HepG2 (cell line): ENCODE results near the gene MLLT10. TPM values are rescaled to one million over a fixed set of nuclear protein-coding genes. Genes with fewer than 3 reads are reported as not detected.

Source experiments
- ATF7 ChIP-seq, 2 experiments: fragments of 450-650 bp in 1 of 2; sonication (generic) in 1 of 2; formaldehyde crosslinking in 1 of 2; IDR thresholded peaks; 2 replicates each; pipeline versions ENCODE4 v1.4.0 to v1.6.1; 2016 to 2020; ENCODE audit warnings: antibody characterized with exemption in 1 of 2, mild to moderate bottlenecking in 1 of 2, missing genetic modification reagents in 1 of 2
- GPN1 ChIP-seq: sonication (generic); formaldehyde crosslinking; IDR thresholded peaks from 2 replicates; pipeline ENCODE4 v1.5.1; 2020; ENCODE audit warnings: missing genetic modification reagents, borderline replicate concordance
- HOXA3 ChIP-seq: sonication (generic); formaldehyde crosslinking; IDR thresholded peaks from 2 replicates; pipeline ENCODE4 v1.5.0; 2020; ENCODE audit warnings: missing genetic modification reagents
- MAZ ChIP-seq, 2 experiments: sonication (generic) in 1 of 2; formaldehyde crosslinking in 1 of 2; IDR thresholded peaks; 2 replicates each; pipeline versions ENCODE4 v1.5.0 to v1.6.1; 2012 to 2020; ENCODE audit warnings: low read depth in 2 of 2, mild to moderate bottlenecking in 2 of 2, borderline replicate concordance in 1 of 2, improper control_type of control experiment in 1 of 2, low read length in 1 of 2, missing genetic modification reagents in 1 of 2, moderate library complexity in 1 of 2
- MED1 ChIP-seq: sonication (generic); formaldehyde crosslinking; IDR thresholded peaks from 2 replicates; pipeline ENCODE4 v1.4.0; 2020; ENCODE audit warnings: missing genetic modification reagents
- MYC ChIP-seq: sonication (generic); formaldehyde crosslinking; IDR thresholded peaks from 2 replicates; pipeline ENCODE4 v1.9.0; 2021; ENCODE audit warnings: missing genetic modification reagents, borderline replicate concordance
- NFATC3 ChIP-seq: sonication (generic); formaldehyde crosslinking; IDR thresholded peaks from 2 replicates; pipeline ENCODE4 v1.5.1; 2020; ENCODE audit warnings: mild to moderate bottlenecking, missing genetic modification reagents
- PTBP1 ChIP-seq: fragments of 200-400 bp; formaldehyde crosslinking; IDR thresholded peaks from 2 replicates; pipeline ENCODE4 v1.6.1; 2018; ENCODE audit warnings: low read length, low read depth; ENCODE audit not compliant: poor library complexity, severe bottlenecking
- RAD21 ChIP-seq: fragments of 450-650 bp; formaldehyde crosslinking; IDR thresholded peaks from 2 replicates; pipeline ENCODE4 v1.5.0; 2020; ENCODE audit warnings: mild to moderate bottlenecking
- SRY ChIP-seq: sonication (generic); formaldehyde crosslinking; IDR thresholded peaks from 2 replicates; pipeline ENCODE4 v1.8.0; 2022; ENCODE audit warnings: mild to moderate bottlenecking, missing genetic modification reagents
- ZC3H4 ChIP-seq: sonication (generic); formaldehyde crosslinking; IDR thresholded peaks from 2 replicates; pipeline ENCODE4 v1.4.0; 2020; ENCODE audit warnings: missing genetic modification reagents, borderline replicate concordance
- ZNF672 ChIP-seq: sonication (generic); formaldehyde crosslinking; IDR thresholded peaks from 2 replicates; pipeline ENCODE4 v1.8.1; 2022; ENCODE audit warnings: missing genetic modification reagents
- ZNF841 ChIP-seq: sonication (generic); formaldehyde crosslinking; IDR thresholded peaks from 2 replicates; pipeline ENCODE4 v1.8.1; 2023; ENCODE audit warnings: missing genetic modification reagents, borderline replicate concordance
- ZNF883 ChIP-seq: sonication (generic); formaldehyde crosslinking; IDR thresholded peaks from 2 replicates; pipeline ENCODE4 v1.5.1; 2020; ENCODE audit warnings: mild to moderate bottlenecking, missing genetic modification reagents; ENCODE audit errors: not compliant biosample characterization
- polyA plus RNA-seq, 8 experiments: library from polyadenylated mRNA; depleted of rRNA in 3 of 8; stranded (reverse) in 7 of 8; unstranded in 1 of 8; fragments of >200 nt; fragmentation: Illumina TruSeq in 4 of 8; extraction: Trizol in 4 of 8; gene quantifications; 2 replicates each; pipeline versions ENCODE4 v1.2.1 to v1.2.3, GENCODE V29; 2011 to 2016; ENCODE audit warnings: low read depth in 4 of 8, missing spikeins in 1 of 8, mixed read lengths in 1 of 8; ENCODE audit not compliant: insufficient read depth in 1 of 8
- total RNA-seq, 5 experiments: library from RNA; depleted of rRNA; stranded (reverse); fragments of >200 nt; fragmentation: Illumina TruSeq; extraction: Trizol; gene quantifications; 2 replicates each; pipeline ENCODE4 v1.2.3, GENCODE V29; 2016; ENCODE audit warnings: low read depth in 1 of 5
- TF ChIP-seq, protein P1 (sequence below): sonication (generic); formaldehyde crosslinking; IDR thresholded peaks from 2 replicates; pipeline ENCODE4 v1.5.0; 2020; ENCODE audit warnings: mild to moderate bottlenecking, missing genetic modification reagents
- TF ChIP-seq, protein P2 (sequence below): sonication (generic); formaldehyde crosslinking; conservative IDR thresholded peaks from 2 replicates; pipeline ENCODE4 v1.8.0; 2022; ENCODE audit warnings: low read depth, missing genetic modification reagents
- TF ChIP-seq, protein P3 (sequence below): sonication (generic); formaldehyde crosslinking; IDR thresholded peaks from 2 replicates; pipeline ENCODE4 v1.4.0; 2020; ENCODE audit warnings: missing genetic modification reagents

The MLLT10 gene
- total and polyA plus RNA-seq, 2 of the 13 experiments (the other 11 are each of a cell fraction or from before 2014, with no cell fraction given), result 51.3 to 84.1 TPM

DNA sequence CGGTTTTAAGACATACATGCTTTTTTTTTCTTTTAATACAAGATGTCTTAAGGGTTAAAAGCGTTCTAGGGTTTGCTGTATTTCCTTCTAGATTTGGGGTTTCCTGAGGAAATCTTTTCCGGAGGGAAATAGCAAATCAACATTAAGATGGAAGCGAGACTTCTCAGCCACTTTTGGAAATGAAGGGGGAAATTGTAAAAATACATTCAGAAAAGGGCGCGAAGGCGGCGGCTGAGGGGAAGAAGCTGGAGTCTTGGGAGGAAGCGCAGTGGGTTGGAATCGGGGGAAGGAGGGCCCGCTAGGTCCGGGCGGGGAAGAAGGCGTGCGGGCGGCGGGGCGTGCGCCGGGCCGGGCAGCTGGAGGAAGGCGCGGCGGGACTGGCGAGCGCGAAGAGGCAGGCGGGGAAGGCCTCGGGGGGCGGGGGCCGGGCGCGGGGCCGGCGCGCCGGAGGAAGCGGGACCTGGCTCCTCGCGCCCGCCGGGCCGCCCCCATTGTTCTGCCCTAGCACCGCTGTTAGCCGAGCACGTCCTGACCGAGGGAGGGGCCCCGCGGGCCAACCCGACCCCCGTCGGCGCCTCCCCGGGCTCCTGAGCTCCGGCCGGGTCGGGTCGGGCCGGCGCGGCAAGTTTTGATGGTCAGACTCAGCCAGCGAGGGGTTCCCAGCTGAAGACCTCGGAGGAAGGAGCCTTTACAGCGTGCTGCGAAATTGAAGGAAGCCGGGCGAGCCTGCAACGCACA lies 7.0 kb upstream of the MLLT10 start (continued):
- TF ChIP-seq NFATC3 (CRISPR knock-in tag) (no peak), ZNF841 (CRISPR knock-in tag) (peak; percentile 87; the same call in 1 of the 2 replicates), MAZ (IDR thresholded peaks at IDR 0.05; ENCODE audit: borderline replicate concordance, low read depth, low read length) (peak; percentile 49; the same call in 1 of the 2 replicates), MAZ (CRISPR knock-in tag; IDR thresholded peaks at IDR 0.05; ENCODE audit: low read depth) (no peak; the same call in 1 of the 2 replicates), HOXA3 (CRISPR knock-in tag) (peak; percentile 89), GPN1 (no peak; the same call in 1 of the 2 replicates), RAD21 (peak; percentile 51), SRY (peak; percentile 64; the same call in 1 of the 2 replicates), ZNF672 (CRISPR knock-in tag) (peak; percentile 85; the same call in 1 of the 2 replicates), MYC (CRISPR knock-in tag) (peak; percentile 86), ATF7 (IDR thresholded peaks at IDR 0.05) (no peak), ATF7 (CRISPR knock-in tag; IDR thresholded peaks at IDR 0.05) (no peak), ZNF883 (peak; percentile 78), ZC3H4 (CRISPR knock-in tag) (peak; percentile 37; the same call in 1 of the 2 replicates), MED1 (CRISPR knock-in tag) (peak; percentile 71), PTBP1 (peak; percentile 64)
- TF ChIP-seq, protein P1, sequence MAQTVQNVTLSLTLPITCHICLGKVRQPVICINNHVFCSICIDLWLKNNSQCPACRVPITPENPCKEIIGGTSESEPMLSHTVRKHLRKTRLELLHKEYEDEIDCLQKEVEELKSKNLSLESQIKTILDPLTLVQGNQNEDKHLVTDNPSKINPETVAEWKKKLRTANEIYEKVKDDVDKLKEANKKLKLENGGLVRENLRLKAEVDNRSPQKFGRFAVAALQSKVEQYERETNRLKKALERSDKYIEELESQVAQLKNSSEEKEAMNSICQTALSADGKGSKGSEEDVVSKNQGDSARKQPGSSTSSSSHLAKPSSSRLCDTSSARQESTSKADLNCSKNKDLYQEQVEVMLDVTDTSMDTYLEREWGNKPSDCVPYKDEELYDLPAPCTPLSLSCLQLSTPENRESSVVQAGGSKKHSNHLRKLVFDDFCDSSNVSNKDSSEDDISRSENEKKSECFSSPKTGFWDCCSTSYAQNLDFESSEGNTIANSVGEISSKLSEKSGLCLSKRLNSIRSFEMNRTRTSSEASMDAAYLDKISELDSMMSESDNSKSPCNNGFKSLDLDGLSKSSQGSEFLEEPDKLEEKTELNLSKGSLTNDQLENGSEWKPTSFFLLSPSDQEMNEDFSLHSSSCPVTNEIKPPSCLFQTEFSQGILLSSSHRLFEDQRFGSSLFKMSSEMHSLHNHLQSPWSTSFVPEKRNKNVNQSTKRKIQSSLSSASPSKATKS (CRISPR knock-in tag), result peak; percentile 47; the same call in 1 of the 2 replicates
- TF ChIP-seq, protein P2, sequence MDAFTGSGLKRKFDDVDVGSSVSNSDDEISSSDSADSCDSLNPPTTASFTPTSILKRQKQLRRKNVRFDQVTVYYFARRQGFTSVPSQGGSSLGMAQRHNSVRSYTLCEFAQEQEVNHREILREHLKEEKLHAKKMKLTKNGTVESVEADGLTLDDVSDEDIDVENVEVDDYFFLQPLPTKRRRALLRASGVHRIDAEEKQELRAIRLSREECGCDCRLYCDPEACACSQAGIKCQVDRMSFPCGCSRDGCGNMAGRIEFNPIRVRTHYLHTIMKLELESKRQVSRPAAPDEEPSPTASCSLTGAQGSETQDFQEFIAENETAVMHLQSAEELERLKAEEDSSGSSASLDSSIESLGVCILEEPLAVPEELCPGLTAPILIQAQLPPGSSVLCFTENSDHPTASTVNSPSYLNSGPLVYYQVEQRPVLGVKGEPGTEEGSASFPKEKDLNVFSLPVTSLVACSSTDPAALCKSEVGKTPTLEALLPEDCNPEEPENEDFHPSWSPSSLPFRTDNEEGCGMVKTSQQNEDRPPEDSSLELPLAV (CRISPR knock-in tag), result peak; percentile 85; the same call in 1 of the 2 replicates
- TF ChIP-seq, protein P3, sequence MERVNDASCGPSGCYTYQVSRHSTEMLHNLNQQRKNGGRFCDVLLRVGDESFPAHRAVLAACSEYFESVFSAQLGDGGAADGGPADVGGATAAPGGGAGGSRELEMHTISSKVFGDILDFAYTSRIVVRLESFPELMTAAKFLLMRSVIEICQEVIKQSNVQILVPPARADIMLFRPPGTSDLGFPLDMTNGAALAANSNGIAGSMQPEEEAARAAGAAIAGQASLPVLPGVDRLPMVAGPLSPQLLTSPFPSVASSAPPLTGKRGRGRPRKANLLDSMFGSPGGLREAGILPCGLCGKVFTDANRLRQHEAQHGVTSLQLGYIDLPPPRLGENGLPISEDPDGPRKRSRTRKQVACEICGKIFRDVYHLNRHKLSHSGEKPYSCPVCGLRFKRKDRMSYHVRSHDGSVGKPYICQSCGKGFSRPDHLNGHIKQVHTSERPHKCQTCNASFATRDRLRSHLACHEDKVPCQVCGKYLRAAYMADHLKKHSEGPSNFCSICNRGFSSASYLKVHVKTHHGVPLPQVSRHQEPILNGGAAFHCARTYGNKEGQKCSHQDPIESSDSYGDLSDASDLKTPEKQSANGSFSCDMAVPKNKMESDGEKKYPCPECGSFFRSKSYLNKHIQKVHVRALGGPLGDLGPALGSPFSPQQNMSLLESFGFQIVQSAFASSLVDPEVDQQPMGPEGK, result peak; percentile 99
